A549 (cell line): ENCODE data around the gene DSTYK.

Experiments used
- CHD2 ChIP-seq: fragments of 150-350 bp; IDR thresholded peaks from 2 replicates; pipeline ENCODE4 v1.6.1; 2014; ENCODE audit warnings: low read length; ENCODE audit not compliant: partially characterized antibody
- EP300 ChIP-seq, 2 experiments: fragments of >200 bp; sonication (Bioruptor Twin); formaldehyde crosslinking; IDR thresholded peaks; 2 replicates in 1 of 2; 3 replicates in 1 of 2; pipeline ENCODE4 v1.6.1; 2016 to 2017
- RAD21 ChIP-seq, 2 experiments: fragments of >200 bp in 1 of 2; sonication (Bioruptor Twin) in 1 of 2; formaldehyde crosslinking in 1 of 2; IDR thresholded peaks in 1 of 2; conservative IDR thresholded peaks in 1 of 2; 2 replicates in 1 of 2; 3 replicates in 1 of 2; pipeline ENCODE4 v1.6.1; 2012 to 2018; ENCODE audit warnings: inconsistent platforms in 1 of 2
- RNF2 ChIP-seq: fragments of 200-600 bp; sonication (generic); IDR thresholded peaks from 2 replicates; pipeline ENCODE4 v1.6.1; 2016; ENCODE audit warnings: low read depth, mild to moderate bottlenecking, antibody characterized with exemption, moderate library complexity, borderline replicate concordance
- TF ChIP-seq, protein P1 (sequence below): IDR thresholded peaks from 2 replicates; pipeline ENCODE4 v1.6.1; 2012
- TF ChIP-seq, protein P2 (sequence below): fragments of >200 bp; sonication (Bioruptor Twin); formaldehyde crosslinking; IDR thresholded peaks from 3 replicates; pipeline ENCODE4 v1.5.1; 2016
- TF ChIP-seq, protein P3 (sequence below): fragments of >200 bp; sonication (Bioruptor Twin); formaldehyde crosslinking; IDR thresholded peaks from 2 replicates; pipeline ENCODE4 v1.6.1; 2016
- TF ChIP-seq, protein P4 (sequence below): fragments of 450-650 bp; IDR thresholded peaks from 2 replicates; pipeline ENCODE4 v1.6.1; 2014; ENCODE audit warnings: antibody characterized with exemption

DNA sequence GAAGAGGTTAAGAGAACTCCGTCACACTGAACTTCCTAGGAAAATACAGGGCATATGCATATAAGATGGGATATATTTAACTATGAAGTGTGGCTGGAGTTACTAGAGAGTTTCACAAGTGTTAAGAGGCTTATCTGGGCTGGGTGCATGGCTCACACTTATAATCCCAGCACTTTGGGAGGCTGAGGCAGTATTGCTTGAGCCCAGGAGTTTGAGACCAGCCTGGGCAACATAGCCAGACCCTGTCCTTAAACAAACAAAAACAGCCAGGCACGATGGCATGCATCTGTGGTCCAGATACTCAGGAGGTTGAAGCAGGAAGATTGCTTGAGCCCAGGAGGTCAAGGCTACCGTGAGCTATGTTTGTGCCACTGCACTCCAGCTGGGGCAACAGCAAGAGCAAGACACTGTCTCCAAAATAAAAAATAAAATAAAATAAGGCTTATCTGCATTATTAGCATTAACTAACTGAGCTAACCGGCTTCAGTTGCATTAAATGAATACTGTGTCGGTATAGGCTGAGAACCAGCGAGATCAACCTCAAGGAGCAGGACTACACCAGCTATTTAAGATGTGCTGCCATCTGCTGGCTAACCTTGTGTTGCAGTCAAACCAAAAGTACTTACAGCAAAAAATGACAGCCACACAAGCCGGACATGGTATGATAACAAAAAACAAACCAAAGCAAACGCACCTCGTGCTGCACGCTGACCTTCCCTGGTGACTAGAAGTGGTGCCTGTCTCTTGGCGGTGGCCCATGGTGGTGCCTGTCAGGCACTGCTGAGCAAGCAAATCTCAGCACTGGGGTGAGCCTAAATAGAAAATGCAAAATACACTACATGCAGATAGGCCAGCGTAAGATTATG, 70.0 kb downstream of the DSTYK start:
- TF ChIP-seq, protein P1, sequence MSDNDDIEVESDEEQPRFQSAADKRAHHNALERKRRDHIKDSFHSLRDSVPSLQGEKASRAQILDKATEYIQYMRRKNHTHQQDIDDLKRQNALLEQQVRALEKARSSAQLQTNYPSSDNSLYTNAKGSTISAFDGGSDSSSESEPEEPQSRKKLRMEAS: no peak
- TF ChIP-seq, protein P2, sequence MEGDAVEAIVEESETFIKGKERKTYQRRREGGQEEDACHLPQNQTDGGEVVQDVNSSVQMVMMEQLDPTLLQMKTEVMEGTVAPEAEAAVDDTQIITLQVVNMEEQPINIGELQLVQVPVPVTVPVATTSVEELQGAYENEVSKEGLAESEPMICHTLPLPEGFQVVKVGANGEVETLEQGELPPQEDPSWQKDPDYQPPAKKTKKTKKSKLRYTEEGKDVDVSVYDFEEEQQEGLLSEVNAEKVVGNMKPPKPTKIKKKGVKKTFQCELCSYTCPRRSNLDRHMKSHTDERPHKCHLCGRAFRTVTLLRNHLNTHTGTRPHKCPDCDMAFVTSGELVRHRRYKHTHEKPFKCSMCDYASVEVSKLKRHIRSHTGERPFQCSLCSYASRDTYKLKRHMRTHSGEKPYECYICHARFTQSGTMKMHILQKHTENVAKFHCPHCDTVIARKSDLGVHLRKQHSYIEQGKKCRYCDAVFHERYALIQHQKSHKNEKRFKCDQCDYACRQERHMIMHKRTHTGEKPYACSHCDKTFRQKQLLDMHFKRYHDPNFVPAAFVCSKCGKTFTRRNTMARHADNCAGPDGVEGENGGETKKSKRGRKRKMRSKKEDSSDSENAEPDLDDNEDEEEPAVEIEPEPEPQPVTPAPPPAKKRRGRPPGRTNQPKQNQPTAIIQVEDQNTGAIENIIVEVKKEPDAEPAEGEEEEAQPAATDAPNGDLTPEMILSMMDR: peak; percentile 82
- TF ChIP-seq, protein P3, sequence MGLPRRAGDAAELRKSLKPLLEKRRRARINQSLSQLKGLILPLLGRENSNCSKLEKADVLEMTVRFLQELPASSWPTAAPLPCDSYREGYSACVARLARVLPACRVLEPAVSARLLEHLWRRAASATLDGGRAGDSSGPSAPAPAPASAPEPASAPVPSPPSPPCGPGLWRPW: no peak
- TF ChIP-seq CHD2 (no peak), EP300 (IDR thresholded peaks at IDR 0.05) (no peak), RAD21 (conservative IDR thresholded peaks at IDR 0.05 in 1 of 2, IDR thresholded peaks at IDR 0.05 in 1 of 2) (peak; percentile 52 to 59; a peak in 4 of 5 replicates), RNF2 (no peak)
- TF ChIP-seq, protein P4, sequence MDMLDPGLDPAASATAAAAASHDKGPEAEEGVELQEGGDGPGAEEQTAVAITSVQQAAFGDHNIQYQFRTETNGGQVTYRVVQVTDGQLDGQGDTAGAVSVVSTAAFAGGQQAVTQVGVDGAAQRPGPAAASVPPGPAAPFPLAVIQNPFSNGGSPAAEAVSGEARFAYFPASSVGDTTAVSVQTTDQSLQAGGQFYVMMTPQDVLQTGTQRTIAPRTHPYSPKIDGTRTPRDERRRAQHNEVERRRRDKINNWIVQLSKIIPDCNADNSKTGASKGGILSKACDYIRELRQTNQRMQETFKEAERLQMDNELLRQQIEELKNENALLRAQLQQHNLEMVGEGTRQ: no peak
